HG03095 (cell line): ENCODE measurements around the gene IL20RB.
"Not testable (repeated sequence)": the region's sequence is repeated elsewhere in the genome, so short reads cannot be mapped to it uniquely, and the experiment has no call there.

Experiments
- ATAC-seq: cut with Tn5 transposase; IDR thresholded peaks from one replicate; pipeline ENCODE4 v1.9.1; 2021; ENCODE audit warnings: moderate library complexity; ENCODE audit not compliant: unreplicated experiment

The IL20RB gene

GRCh38 chr3:136943436-136943835, 14.3 kb upstream of the IL20RB start:
- no peak for ATAC-seq

- ATAC-seq, result no peak
These were observed 10.8 kb upstream of the IL20RB start for GRCh38 chr3:136946978-136947377.

- ATAC-seq, result no peak
These were observed 10.3 kb upstream of the IL20RB start for GRCh38 chr3:136947477-136947876.

- no peak for ATAC-seq
These were observed 8.6 kb upstream of the IL20RB start for GRCh38 chr3:136949146-136949545.

DNA sequence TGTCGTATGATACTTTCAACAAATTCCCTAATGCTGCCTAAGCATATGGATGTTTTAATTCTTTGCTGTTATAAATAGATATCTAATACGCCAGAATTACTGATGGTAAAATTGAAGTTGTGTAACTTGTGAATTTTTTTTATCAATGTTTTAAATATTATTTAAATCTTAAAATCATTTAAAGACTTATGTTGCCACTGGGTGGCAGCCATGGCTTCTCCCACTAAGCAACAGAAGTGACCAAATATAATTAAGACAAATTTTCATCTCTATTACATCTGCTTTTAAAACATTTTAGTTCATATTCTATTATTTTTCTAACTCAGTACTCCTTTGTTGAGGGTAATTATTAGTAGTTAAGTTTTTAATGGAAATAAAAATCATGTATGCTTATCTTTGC, 8.1 kb upstream of the IL20RB start:
- ATAC-seq, result no peak

- ATAC-seq, result no peak
These were observed 7.2 kb upstream of the IL20RB start for GRCh38 chr3:136950623-136951022.

DNA sequence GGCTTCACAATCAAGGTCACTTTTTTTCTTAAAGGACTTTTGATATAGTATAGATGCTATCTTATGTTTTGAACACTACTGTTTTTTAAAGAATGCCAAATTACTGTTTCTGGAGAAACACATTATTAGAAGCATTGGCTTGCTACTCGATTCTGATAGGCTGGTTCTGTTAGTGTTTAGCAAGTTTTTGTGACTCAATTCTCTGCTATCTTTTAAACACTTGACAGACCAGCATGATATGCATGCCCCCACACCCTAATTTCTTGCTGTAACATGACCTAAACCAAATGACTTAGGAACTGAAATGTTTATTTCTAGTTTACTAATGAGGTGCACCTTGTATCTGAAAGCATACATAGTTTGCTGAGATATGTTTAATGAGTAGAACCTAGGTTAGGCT, 5.5 kb upstream of the IL20RB start:
- no peak for ATAC-seq

DNA sequence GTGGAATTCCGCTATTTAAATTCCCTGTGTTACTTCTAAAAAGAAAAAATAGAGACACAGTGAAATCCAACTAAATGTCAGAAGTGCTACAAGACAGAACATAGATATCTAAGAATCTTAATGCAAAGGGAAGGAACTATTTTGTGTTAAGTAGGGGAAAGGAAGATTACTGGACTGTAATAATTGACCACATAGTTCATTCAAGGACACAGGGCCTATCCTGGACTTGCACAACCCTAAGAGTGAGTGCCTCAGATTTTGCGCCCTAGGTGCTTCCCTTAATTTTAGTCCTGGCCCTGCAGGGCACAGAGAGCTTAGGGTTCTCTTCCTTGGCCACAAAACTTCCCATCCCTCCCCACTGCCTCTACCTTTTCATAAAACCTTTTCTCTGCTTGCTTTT, 3.5 kb upstream of the IL20RB start:
- ATAC-seq, result no peak

DNA sequence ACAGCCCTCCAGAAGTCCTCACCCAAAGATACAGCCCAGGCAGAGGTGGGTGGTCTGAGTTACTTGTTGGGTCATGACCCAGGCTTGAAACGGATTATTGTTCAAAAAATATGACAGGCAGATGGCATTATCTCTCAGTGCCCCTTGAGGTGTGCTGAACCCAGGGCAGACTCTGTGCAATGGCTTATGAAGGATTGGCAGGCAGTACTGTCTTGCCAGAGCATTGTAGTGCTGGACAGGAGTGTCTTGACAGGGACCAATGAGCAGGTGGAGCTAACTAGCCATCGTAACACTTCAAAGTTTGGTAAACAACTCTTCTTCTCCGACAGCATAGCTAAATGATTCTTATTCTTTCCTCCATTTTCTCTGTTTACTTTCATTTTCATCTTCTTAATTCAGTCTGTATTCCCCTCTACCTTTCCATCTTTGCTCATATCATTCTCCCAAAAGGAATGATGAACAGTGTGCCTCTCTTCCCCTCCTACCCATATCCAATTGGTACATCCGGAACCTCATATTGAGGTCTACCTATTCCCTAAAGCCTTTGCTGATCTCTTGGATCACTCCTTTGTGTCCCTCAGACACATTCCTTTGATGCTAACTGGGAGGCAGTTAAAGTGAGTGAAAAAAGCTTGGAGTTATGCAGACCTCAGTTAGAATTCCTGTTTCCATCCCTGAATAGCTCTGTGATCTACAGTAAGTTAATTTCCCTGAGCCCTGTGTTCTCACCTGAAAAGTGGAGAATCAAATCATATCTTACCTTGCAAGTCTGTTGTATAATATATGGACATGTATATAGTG, 2.6 kb upstream of the IL20RB start:
- no peak for ATAC-seq

GRCh38 chr3:136955813-136956212, 2.0 kb upstream of the IL20RB start:
- ATAC-seq, result no peak

DNA sequence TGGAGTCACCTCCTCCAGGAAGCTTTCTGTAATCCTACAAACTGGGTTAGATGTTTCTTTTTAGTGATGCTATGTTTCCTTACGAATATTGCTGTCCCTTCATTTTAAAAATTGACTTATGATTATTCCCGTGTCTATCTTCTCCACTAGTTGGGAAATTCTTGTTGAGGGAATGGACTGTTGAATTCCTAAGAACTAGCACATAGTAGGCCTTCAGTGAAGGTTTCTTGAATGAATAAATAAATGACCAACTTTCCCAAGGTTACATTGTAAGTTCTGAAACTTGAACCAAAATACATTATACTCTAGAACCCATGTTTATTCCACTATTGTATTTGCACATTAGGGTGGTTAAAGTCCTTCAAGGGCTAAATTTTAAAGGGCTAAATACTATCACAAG, 812 bp upstream of the IL20RB start:
- ATAC-seq, result no peak

DNA sequence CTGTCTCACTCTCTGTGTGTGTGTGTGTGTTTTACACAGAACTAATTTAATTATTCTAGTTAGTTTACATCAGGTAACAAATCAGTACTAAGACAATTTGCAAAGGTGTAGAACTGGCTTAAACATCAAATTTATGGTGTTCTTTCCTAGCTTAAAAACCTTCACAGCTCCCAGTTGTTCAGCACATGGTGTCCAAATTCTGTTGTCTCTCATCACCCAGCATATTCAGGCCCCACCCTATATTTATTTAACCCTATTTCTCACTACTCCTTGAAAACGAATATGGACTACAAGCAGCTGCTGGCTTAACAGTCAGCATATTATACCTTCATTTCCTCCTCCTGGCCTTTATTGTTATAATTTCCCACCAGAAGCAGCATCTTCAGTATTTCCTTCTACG, 1.2 kb downstream of the IL20RB start:
- ATAC-seq, result no peak

DNA sequence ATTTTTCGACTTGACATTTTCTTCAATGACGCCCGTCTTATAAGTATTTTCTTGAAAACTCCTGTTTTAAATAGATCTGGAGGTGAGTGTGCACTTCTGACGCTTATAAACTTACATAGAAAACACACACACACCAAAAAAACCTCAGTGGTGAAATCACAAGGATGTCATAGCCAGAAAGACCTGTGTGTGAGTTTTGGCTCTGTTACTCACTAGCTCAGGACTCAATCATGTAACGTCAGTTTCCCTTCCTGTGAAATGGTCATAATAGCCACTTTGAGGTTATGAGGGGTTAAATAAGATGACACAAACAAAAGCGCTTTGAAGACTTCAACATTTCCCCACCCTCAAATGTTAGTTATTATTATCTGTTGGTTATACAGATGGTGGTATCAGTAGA, 1.8 kb downstream of the IL20RB start:
- ATAC-seq, result no peak

DNA sequence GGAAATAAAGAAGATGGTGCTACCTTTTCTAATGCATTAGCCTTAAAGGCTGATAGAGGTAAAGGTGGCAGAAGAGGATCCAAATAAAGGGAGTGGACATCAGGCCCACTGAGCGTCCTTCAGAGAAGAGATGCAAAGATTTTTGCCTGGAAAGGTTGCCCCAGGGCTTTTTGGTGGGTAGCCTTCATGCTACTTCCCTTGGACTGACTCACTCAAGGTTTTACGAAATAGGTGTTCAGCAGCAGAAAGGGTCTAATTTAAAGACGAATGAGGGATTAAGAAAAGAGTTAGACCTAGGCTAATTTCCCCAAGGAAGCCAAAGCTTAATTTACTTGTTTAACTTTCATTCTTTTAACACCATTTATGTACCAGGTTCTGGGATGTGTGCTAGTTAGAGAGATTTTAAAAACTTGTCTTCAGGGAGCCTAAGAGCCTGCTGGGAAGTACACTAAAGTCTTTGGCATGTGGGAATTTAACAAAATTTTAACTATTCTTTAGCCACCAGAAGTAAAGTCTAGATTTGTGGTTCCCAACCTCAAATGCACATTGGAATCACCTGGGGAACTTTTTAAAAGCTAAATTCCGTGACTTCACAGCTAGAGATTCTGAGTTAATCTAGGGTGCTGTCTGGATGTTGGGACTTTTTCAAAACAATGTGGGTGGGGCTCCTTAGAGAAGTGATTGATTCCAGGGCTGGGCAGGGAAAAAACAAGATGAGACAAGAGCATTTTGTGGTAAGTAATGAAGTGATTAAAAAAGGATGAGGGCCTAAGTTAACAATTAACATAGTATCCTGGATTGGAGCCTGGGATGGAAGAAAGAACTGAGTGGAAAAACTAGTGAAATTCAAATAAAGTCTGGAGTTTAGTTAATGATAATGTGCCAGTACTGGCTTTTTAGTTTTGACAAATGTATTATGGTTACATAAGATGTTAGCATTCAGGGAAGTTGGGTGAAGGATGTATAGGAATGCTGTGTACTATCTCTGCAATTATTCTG, 3.4 kb downstream of the IL20RB start:
- ATAC-seq, result no peak

DNA sequence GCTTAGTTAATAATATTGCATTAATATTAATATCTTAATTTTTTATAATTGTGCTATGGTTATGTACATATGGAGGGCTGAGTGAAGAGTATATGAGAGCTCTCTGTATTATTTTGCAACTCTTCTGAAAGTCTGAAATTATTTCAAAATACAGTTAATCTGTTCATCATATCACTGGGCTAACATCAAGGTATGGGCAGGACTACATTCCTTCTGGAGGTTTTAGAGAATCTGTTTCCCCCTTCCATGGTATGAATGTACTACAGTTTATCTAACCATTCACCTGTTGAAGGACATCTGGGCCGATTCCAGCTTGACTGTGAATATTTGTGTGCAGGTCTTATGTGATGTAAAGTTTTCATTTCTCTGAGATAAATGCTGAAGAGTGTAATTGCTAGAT, 5.1 kb downstream of the IL20RB start:
- ATAC-seq, result no peak

- ATAC-seq, result not testable (repeated sequence)
These were observed 11.8 kb downstream of the IL20RB start for GRCh38 chr3:136969539-136969938.

GRCh38 chr3:136973352-136973751, 15.6 kb downstream of the IL20RB start:
- ATAC-seq, result no peak

- ATAC-seq, result no peak
These were observed 16.9 kb downstream of the IL20RB start for GRCh38 chr3:136974670-136975069.

- ATAC-seq, result no peak
These were observed 21.4 kb downstream of the IL20RB start for GRCh38 chr3:136979204-136979603.

DNA sequence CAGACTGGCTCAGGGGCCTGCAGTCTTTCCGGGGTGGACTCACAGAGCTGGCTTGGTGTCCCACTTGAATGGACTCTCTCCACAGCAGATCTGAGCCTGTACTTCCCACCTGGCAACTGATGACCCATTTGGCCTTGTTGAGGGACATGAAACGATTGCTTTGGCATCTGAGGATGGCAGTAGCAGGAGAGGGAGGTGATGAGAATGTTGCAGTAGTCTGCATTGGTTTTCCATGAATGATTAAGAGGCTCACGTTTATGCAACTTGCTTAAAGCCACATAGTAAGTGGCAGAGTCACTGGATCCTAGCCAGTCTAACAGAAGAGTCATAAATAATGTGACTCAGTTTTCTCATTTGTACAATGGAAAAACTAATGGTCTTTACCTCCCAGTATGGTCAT, 21.9 kb downstream of the IL20RB start:
- ATAC-seq, result no peak

- ATAC-seq, result no peak
These were observed 24.2 kb downstream of the IL20RB start for GRCh38 chr3:136982033-136982432.
